GM12892 (cell line): ENCODE results near the gene RHBG.

Source experiments
- DNase-seq: peaks from one replicate; pipeline ENCODE4 v3.0.0; 2011; ENCODE audit not compliant: insufficient read length
- FAIRE-seq: peaks from 2 replicates; lab custom pipeline; 2011; peaks lifted over from hg19 to GRCh38; lab: Jason Lieb, UNC
- POLR2A ChIP-seq: IDR thresholded peaks from 2 replicates; pipeline ENCODE4 v1.6.1; 2011; ENCODE audit warnings: low read depth, low read length, control low read depth
- POLR2AphosphoS5 ChIP-seq: IDR thresholded peaks from 2 replicates; pipeline ENCODE4 v1.6.1; 2011; ENCODE audit warnings: low read depth, low read length, control low read depth
- TAF1 ChIP-seq: IDR thresholded peaks from 2 replicates; pipeline ENCODE4 v1.6.1; 2011; ENCODE audit warnings: low read depth, mild to moderate bottlenecking, control low read depth, low read length, borderline replicate concordance

Gene RHBG

DNA sequence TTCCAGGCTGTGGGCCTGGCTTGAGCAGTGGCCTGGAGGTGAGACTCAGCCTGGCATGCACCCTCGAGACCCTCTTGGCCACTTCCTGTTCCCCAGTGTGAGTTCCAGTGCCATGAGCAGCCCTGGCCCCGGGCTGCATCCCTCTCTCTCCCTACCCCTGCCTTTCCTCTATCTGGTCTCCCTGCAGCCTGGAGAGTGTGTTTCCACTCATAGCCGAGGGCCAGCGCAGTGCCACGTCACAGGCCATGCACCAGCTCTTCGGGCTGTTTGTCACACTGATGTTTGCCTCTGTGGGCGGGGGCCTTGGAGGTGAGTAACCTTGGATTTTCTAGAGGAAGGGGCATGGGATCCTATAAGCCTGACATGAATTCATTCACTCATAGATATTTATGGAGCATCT is 13.6 kb downstream of the RHBG start:
- DNase-seq (no peak), FAIRE-seq (no peak)
- TF ChIP-seq TAF1 (no peak), POLR2A (no peak), POLR2AphosphoS5 (no peak)

DNA sequence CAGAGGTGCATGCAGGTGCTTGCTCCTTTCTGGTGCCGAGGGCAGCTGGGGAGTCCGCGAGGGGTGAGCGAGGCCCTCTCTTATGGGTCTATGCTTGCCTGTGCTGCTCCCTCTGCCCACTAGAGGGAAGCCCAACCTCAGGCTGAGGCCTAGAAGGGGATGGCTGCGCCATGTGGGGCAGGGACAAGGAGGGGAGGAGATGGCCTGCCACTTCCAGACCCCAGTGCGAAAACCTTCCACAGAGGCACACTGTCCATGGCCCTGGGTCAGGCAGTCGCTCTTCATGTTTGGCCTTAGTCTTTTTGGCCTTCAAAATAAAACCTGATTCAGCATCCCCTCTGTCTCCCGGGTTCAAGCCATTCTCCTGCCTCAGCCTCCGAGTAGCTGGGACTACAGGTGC is 14.0 kb downstream of the RHBG start:
- TF ChIP-seq POLR2AphosphoS5 (no peak), POLR2A (no peak), TAF1 (no peak)
- DNase-seq: peak; percentile 83
- FAIRE-seq: peak; percentile 51

DNA sequence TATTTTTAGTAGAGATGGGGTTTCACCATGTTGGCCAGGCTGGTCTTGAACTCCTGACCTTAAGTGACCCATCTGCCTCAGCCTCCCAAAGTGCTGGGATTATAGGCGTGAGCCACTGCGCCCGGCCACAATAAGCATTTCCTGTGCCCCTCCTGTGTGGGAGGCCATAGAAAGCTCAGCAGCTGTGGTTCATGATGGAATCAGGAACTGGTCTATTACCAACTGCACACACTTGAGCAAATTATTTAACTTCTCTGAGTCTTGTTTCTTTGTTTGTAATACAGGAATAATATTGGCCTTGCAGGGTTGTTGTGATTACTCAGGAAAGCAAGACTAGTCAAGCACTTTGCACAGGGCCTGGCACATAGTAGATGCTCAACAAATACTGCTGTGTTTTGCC is 15.0 kb downstream of the RHBG start:
- DNase-seq (no peak), FAIRE-seq (no peak)
- TF ChIP-seq TAF1 (no peak), POLR2AphosphoS5 (no peak)

DNA sequence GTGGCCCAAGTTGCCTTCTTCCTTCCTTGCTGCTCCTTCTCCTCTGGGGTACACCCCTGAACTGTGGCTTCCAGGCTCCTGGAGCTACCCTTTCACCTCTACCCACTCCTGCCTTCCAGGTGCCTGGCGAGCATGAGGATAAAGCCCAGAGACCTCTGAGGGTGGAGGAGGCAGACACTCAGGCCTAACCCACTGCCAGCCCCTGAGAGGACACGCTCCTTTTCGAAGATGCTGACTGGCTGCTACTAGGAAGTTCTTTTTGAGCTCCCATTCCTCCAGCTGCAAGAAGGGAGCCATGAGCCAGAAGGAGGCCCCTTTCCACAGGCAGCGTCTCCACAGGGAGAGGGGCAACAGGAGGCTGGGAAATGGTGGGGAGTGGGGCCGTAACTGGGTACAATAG is 15.6 kb downstream of the RHBG start:
- DNase-seq (no peak), FAIRE-seq (no peak)

DNA sequence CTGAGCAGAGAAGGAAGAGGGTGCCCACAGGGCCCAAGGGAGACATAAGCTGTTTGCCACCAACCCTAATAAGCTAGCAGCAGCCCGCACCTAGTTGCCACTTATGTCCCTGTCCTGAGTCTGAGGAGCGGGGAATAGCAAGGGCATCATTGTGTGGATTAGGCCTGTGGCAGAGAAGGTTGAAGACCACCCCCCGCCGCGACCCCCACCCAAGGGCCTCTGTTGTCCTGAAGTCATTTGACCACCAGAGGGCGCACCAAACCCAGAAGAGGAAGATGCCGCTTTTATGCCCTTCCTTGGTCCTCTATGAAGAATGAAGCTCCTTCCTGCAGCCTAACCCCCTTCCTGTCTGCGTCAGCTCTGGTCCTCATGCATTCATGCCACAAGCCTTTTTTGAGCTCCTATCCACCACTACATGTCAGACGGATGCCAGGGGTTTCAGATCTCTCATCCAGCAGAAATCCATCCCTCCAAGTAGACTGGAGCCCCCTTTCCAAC is 16.6 kb downstream of the RHBG start:
- DNase-seq: peak; percentile 52
- FAIRE-seq: peak; percentile 82
- no peak for TF ChIP-seq POLR2AphosphoS5
- no peak for TF ChIP-seq POLR2A
- TF ChIP-seq TAF1: no peak

More for the DNA sequence above, 15.6 kb downstream of the RHBG start:
- TF ChIP-seq POLR2A: no peak
- no peak for TF ChIP-seq POLR2AphosphoS5
- no peak for TF ChIP-seq TAF1

DNA sequence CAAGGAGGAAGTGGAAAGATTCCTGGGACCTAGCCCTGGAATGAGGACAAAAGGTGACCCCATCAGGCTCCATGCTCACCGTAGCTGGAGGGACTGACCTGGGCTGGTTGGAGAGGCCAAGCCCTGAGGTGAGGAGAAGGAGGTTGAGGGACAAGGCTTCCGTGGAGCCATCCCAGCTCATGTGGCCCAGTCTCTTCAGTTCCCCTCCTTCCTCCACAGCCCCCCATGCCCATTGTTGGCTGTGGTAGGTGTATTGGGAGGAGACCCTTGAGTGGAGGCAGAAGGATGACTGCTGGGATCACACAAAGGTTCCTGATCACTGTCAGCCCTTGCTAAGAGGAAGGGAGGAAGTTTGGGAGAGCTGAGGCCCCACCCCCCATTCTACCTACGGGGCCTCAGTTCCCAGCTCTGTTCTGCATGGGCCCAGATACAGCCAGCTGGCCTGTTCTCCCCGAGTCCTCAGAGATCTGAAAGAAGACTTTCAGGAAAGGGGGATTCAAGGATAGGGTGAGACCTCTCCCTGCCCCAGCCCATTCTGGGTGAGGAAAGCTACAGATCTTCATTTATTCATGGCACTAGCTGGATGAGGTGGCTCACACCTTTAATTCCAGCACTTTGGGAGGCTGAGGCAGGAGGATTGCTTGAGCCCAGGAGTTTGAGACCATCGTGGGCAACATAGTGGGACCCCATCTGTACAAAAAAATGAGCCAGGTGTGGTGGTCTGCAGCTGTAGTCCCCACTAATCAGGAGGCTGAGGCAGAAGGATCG is 17.3 kb downstream of the RHBG start:
- no peak for TF ChIP-seq POLR2AphosphoS5
- no peak for TF ChIP-seq TAF1
- TF ChIP-seq POLR2A: no peak
- no peak for FAIRE-seq
- DNase-seq: no peak

DNA sequence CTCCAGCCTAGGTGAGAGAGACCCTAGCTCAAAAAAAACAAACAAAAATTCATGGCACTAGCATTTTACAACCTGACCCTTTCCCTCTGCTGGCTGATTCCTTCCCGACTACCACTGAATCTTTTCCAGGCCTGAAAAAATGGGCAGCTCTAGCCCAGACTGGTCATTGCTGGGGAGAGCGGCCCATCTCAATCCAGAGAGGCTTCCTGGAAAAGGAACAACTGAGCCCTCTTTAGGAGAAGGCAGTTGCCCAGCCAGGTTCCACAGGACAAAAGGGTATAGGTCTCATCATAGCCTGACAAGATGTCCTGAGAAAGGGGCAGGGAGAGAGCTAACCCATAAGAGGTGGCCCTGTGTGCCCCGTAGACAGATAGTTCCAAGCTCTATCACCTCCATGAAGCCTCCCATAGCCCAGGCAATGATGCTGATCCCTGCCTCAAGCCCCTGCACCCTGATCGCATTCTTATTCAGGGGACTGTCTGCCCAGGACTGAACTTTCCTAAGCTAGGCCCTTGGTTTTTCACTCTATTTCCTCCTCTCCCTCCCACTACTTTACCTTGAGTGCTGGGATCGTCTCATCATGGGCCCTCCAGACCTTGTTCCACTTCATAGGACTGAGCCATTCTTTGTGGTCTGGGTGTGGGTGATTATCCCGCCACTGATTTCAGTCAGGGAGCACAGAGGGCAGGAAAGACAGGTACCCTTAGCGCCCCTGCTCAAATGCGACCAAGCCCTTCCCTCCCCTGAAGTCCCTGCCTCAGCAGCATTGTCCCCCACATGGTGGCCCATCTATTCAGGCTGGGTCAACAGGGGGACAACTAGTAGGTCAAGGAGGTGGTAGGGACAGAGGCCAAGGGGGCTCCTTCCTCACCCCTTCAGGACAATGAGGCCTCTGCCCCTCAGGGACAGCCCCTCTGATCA is 18.2 kb downstream of the RHBG start:
- no peak for FAIRE-seq
- DNase-seq: no peak
- TF ChIP-seq TAF1: no peak
- TF ChIP-seq POLR2A: no peak
- TF ChIP-seq POLR2AphosphoS5: no peak

DNA sequence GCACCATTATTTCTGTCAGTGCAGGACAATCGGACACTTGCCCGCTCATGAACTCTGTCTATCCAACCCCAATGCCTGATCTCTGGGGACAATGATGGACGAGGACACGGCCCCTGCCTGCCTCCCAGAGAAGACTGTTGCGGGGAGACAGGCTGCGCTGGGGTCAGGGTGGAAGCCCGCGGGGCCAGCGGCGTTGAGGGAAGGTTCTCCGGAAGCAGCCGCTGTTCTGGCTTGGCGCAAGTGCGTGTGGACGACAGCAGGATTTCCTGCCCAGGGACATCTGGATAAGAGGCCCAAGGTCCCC is 18.8 kb downstream of the RHBG start:
- DNase-seq: no peak

DNA sequence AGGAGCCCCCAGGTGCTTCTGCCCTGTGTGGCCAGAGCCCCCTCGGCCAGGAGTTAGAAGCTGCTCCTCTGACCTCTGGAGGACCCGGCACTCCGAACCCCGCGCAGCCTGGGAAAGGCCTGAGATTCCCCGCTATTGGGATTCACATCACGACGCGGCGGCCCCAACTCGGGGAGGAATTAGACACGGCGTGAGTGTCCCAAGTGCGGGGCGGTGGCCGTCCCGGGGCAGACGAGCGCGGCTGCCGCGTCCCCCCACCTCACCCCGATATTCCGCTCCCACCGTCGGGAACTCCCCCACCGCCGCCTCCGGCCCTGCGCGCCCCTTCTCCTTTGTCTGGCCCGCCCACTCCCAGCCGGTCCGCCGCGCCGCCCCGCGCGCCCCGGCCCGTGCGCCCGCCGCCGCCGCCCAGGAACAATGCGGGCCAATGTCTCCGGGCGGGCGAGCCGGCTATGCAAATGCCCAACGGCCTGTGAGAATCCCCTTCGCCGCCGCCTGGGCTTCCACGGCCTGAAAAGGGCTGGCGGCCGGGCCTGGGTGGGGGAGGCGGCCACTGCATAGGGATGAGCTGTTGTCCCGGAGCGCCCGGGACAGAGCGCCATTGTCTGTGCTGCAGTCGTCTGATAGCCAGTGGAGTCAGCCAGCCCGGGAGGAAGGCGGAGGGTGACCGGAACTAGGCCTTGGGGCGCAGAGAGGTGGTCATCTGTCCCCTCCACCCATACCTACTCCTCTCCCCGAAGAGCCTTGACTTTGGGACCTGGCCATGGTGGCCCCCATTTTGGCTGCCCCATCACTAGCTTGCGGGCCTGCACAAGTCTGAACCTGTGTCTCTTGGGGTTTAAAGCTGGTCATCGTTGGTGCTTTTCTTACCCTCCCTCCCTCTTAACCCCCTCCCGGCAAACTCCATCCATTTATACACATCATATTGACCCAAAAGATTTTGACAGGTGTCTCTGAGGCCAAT is 19.4 kb downstream of the RHBG start:
- TF ChIP-seq TAF1 (no peak), POLR2A (no peak), POLR2AphosphoS5 (no peak)
- DNase-seq (no peak), FAIRE-seq (no peak)

More for the DNA sequence above, 18.8 kb downstream of the RHBG start:
- no peak for FAIRE-seq
- TF ChIP-seq POLR2A (no peak), TAF1 (no peak), POLR2AphosphoS5 (no peak)

DNA sequence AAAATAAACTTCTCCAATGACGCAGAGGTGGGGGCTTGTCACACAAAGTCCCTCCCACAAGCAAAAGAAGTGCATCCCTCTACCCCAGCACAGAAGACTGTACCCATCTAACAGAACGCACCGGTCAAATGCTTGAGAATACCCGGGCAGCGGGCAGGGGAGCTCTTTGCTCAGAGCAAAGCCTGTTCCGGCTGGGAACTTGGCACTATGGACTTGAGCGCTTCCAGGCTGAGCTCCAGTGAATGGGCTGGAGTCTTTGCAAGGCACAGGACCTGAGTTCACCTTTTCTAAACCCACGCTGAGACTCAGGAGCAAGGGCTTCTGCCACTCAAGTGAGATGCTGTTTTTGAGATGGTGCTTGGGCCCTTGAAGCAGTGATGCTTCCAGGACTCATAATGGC is 20.3 kb downstream of the RHBG start:
- DNase-seq: no peak
- FAIRE-seq: no peak
- no peak for TF ChIP-seq POLR2AphosphoS5
- TF ChIP-seq TAF1: no peak

DNA sequence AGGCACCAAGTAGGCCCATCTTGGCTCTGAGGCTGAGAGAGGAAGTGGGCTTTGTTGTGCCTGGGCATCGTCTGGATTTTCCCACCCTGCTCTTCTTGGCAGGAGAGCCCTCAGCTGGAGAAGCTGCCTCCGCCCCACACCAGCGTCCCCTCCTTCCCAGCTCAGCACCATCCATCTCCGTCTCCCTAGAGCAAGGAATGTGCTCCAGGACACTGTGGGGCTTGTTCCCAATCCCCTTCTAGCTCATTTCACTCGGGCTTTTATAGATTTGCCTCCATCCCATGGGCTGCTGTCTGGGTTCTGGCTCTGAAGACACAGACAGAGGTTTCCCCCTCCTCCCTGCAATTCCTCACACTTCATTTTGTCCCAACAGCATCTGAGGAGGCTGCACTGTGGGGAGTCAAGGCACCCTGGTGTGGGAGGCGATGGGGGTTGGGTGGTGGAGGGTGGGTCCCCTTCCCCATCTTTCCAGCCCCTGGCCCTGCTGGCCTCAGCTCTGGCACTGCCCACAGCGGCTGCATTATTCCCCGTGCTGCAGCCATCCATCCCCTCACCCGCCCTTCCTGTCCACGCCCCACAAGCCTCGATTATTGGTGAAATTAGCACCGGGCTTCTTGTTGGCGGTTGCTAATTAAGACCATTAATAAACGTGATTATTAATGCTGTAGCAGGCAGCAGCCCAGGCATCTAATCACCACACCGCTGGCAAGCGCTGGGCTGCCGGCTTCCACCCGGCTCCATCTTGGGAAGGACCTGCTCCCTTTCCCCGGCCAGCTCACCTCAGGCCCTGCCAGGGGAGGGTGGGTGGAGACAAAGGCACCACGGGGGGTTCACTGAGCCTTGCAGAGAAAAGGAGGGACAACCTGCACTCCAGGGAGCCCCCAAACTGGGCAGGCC is 21.7 kb downstream of the RHBG start:
- no peak for TF ChIP-seq TAF1
- TF ChIP-seq POLR2AphosphoS5: no peak
- TF ChIP-seq POLR2A: no peak
- FAIRE-seq (no peak), DNase-seq (no peak)
